Measurements from ENCODE around the gene TBC1D4. TPM values are rescaled to one million over a fixed set of nuclear protein-coding genes. Genes with fewer than 3 reads are reported as not detected.

Gene TBC1D4
- total and polyA plus RNA-seq, 2 experiments from 2014 or later: 18.7 to 38.2 TPM

GRCh38 chr13:75405976-75406703 lies 75.8 kb downstream of the TBC1D4 start (continued):
- TF ChIP-seq ETS1 (IDR thresholded peaks at IDR 0.05): no peak
- no peak for TF ChIP-seq ZNF462 (CRISPR knock-in tag; IDR thresholded peaks at IDR 0.05)

- Histone ChIP-seq H3K4me1 (ENCODE audit: insufficient read depth) (peaks cover 4% of the 10 kb centered on the region; the same call in 1 of the 2 replicates), H3F3A (replicated peaks; ENCODE audit: low read depth) (no peaks in the 10 kb centered on the region), H3K79me2 (replicated peaks; ENCODE audit: insufficient read depth) (peaks cover 39% of the 10 kb centered on the region), H2AFZ (no peak overlapping the region), H3K27ac (ENCODE audit: low read depth) (no peak overlapping the region), H3K27me3 (ENCODE audit: insufficient read depth) (no peaks in the 10 kb centered on the region), H3K4me3 (no peak overlapping the region), H3K4me2 (no peak overlapping the region), H4K20me1 (replicated peaks; ENCODE audit: insufficient read depth) (no peaks in the 10 kb centered on the region), H3K9me2 (ENCODE audit: insufficient read depth) (no peaks in the 10 kb centered on the region), H3K36me3 (ENCODE audit: insufficient read depth) (no peaks in the 10 kb centered on the region)
- H3K4me1 Mint-ChIP-seq: peaks cover 17% of the 10 kb centered on the region
- H3K9me3 Mint-ChIP-seq: peaks cover 3% of the 10 kb centered on the region; the same call in 1 of the 3 replicates
- H3K27ac Mint-ChIP-seq: no peak overlapping the region
- DNase-seq (ENCODE audit: low spot score) (no peak), ATAC-seq (no peak)
- peaks cover 5% of the 10 kb centered on the region for H3K27me3 Mint-ChIP-seq (ENCODE audit: insufficient read depth, low read depth, poor library complexity)
- H3K36me3 Mint-ChIP-seq (ENCODE audit: low read depth): peaks cover 4% of the 10 kb centered on the region; the same call in 2 of the 3 replicates
- H3K4me3 Mint-ChIP-seq: no peak overlapping the region
- no peak for TF ChIP-seq ZNF331 (CRISPR knock-in tag; IDR thresholded peaks at IDR 0.05; ENCODE audit: low read depth)
- TF ChIP-seq EZH2 (IDR thresholded peaks at IDR 0.05; ENCODE audit: low read depth, unreplicated experiment): no peak
- no peak for TF ChIP-seq POLR2AphosphoS5 (IDR thresholded peaks at IDR 0.05; ENCODE audit: low read depth)
- TF ChIP-seq STAT1 (IDR thresholded peaks at IDR 0.05; ENCODE audit: unreplicated experiment): no peak
- TF ChIP-seq CREB1 (CRISPR knock-in tag; IDR thresholded peaks at IDR 0.05; ENCODE audit: low read depth): no peak
- TF ChIP-seq ETS1 (IDR thresholded peaks at IDR 0.05): no peak
- no peak for TF ChIP-seq NANOG (IDR thresholded peaks at IDR 0.05; ENCODE audit: borderline replicate concordance)
- TF ChIP-seq REST (IDR thresholded peaks at IDR 0.05; ENCODE audit: unreplicated experiment): no peak
- no peak for TF ChIP-seq CTCF (conservative IDR thresholded peaks at IDR 0.05; ENCODE audit: low read depth in 2 of 2)
Measured at GRCh38 chr13:75404726-75405125, 77.2 kb downstream of the TBC1D4 start.
